ENCODE results near the gene HARBI1. TPM values are rescaled to one million over a fixed set of nuclear protein-coding genes. Genes with fewer than 3 reads are reported as not detected.
"Not testable (repeated sequence)": the region's sequence is repeated elsewhere in the genome, so short reads cannot be mapped to it uniquely, and the experiment has no call there.

The HARBI1 gene
- total and polyA plus RNA-seq, 2 donors (not counting 3 experiments of a cell fraction or from before 2014, with no cell fraction given): 2.7 to 4.7 TPM

DNA sequence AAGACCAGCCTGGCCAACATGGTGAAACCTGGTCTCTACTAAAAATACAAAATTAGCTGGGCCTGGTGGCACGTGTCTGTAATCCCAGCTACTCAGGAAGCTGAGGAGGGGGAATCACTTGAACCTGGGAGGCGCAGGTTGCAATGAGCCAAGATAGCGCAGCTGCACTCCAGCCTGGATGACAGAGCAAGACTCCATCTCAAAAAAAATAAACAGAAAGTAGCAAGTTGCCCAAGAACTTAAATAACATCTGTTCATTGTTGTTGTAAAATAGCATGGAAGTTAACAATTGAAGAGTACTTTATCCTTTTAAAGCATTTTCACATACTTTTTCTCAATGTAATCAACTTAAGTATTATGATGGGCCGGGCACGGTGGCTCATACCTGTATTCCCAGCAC lies 28.9 kb downstream of the HARBI1 start:
- DNase-seq (ENCODE audit: low read depth, low spot score) (no peak), FAIRE-seq (no peak)
- POLR2A ChIA-PET: no interaction called here
- CTCF ChIA-PET: interaction anchor here (0.6 kb wide), 1 partner anchor 9 kb away, joined by 3 read pairs; no protein-coding TSS in a partner anchor
- intact Hi-C loops (cut with micrococcal nuclease) (no loop called here), dilution Hi-C loops (cut with MboI; ENCODE audit: extremely low pct_ligation_motif_present, low sequenced_read_pairs) (no loop called here)
- no TSS peak for BruUV-seq (replicated peaks)
- Histone ChIP-seq H3K27ac (ENCODE audit: insufficient read depth, low read depth, low read length) (no peak overlapping the region), H3K9ac (replicated peaks; ENCODE audit: extremely low read depth, insufficient read depth, low read length) (no peak overlapping the region), H3K9me1 (replicated peaks; ENCODE audit: control insufficient read depth, extremely low read depth, insufficient read depth, low read length) (no peaks in the 10 kb centered on the region), H4K20me1 (replicated peaks; ENCODE audit: control insufficient read depth, extremely low read depth, insufficient read depth, low read length) (peaks cover 5% of the 10 kb centered on the region), H3K36me3 (ENCODE audit: control insufficient read depth in 2 of 2, extremely low read depth in 1 of 2, insufficient read depth in 2 of 2, low read length in 2 of 2) (no peaks in the 10 kb centered on the region), H2AFZ (ENCODE audit: low read depth, low read length) (no peak overlapping the region), H3K27me3 (ENCODE audit: control insufficient read depth in 2 of 2, insufficient read depth in 2 of 2, low read length in 2 of 2) (no peaks in the 10 kb centered on the region), H3K9me3 (replicated peaks; ENCODE audit: control insufficient read depth, insufficient read depth, low read length) (no peaks in the 10 kb centered on the region), H3K4me3 (replicated peaks in 1 of 3; ENCODE audit: insufficient read depth in 1 of 3, low read depth in 1 of 3, low read length in 3 of 3) (no peak overlapping the region), H3K4me2 (ENCODE audit: insufficient read depth, low read length) (no peak overlapping the region), H3K79me2 (ENCODE audit: control insufficient read depth, insufficient read depth, low read length) (peaks cover 73% of the 10 kb centered on the region), H3K4me1 (ENCODE audit: control insufficient read depth, extremely low read depth, insufficient read depth, low read length) (peaks cover 16% of the 10 kb centered on the region)
- no peak for TF ChIP-seq FOS (IDR thresholded peaks at IDR 0.05; ENCODE audit: borderline replicate concordance, insufficient read depth, low read length)
- no peak for TF ChIP-seq JUN (IDR thresholded peaks at IDR 0.05; ENCODE audit: borderline replicate concordance, insufficient read depth, insufficient read length, low read depth)
- TF ChIP-seq, protein P1, sequence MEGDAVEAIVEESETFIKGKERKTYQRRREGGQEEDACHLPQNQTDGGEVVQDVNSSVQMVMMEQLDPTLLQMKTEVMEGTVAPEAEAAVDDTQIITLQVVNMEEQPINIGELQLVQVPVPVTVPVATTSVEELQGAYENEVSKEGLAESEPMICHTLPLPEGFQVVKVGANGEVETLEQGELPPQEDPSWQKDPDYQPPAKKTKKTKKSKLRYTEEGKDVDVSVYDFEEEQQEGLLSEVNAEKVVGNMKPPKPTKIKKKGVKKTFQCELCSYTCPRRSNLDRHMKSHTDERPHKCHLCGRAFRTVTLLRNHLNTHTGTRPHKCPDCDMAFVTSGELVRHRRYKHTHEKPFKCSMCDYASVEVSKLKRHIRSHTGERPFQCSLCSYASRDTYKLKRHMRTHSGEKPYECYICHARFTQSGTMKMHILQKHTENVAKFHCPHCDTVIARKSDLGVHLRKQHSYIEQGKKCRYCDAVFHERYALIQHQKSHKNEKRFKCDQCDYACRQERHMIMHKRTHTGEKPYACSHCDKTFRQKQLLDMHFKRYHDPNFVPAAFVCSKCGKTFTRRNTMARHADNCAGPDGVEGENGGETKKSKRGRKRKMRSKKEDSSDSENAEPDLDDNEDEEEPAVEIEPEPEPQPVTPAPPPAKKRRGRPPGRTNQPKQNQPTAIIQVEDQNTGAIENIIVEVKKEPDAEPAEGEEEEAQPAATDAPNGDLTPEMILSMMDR (IDR thresholded peaks at IDR 0.05; ENCODE audit: extremely low read depth in 1 of 2, insufficient read depth in 1 of 2, low read depth in 1 of 2, low read length in 2 of 2): no peak
- no peak for TF ChIP-seq POLR2A (IDR thresholded peaks at IDR 0.05; ENCODE audit: low read depth, low read length)
- TF ChIP-seq GATA2 (IDR thresholded peaks at IDR 0.05; ENCODE audit: insufficient read depth, insufficient read length, low read depth, low read length): no peak
- TF ChIP-seq MYC (IDR thresholded peaks at IDR 0.05; ENCODE audit: low read depth, low read length): no peak
- no peak for TF ChIP-seq POLR2AphosphoS5 (IDR thresholded peaks at IDR 0.05; ENCODE audit: insufficient read depth, low read depth, low read length)
- TF ChIP-seq EZH2 (IDR thresholded peaks at IDR 0.05; ENCODE audit: borderline replicate concordance, low read depth, low read length, severe bottlenecking): no peak
- TF ChIP-seq, protein P2, sequence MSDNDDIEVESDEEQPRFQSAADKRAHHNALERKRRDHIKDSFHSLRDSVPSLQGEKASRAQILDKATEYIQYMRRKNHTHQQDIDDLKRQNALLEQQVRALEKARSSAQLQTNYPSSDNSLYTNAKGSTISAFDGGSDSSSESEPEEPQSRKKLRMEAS (IDR thresholded peaks at IDR 0.05; ENCODE audit: insufficient read depth, insufficient read length): no peak

DNA sequence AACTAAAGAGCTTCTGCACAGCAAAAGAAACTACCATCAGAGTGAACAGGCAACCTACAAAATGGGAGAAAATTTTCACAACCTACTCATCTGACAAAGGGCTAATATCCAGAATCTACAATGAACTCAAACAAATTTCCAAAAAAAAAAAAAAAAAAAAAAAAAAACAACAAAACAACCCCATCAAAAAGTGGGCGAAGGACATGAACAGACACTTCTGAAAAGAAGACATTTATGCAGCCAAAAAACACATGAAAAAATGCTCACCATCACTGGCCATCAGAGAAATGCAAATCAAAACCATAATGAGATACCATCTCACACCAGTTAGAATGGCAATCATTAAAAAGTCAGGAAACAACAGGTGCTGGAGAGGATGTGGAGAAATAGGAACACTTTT lies 33.5 kb downstream of the HARBI1 start:
- H3K27me3 ChIP-seq (ENCODE audit: control insufficient read depth in 2 of 2, insufficient read depth in 2 of 2, low read length in 2 of 2); DNase-seq (ENCODE audit: low read depth, low spot score); H3K9me3 ChIP-seq (replicated peaks; ENCODE audit: control insufficient read depth, insufficient read depth, low read length); H3K27ac ChIP-seq (ENCODE audit: insufficient read depth, low read depth, low read length); H3K4me3 ChIP-seq (replicated peaks in 1 of 3; ENCODE audit: insufficient read depth in 1 of 3, low read depth in 1 of 3, low read length in 3 of 3); H3K4me1 ChIP-seq (ENCODE audit: control insufficient read depth, extremely low read depth, insufficient read depth, low read length); CTCF ChIA-PET; H4K20me1 ChIP-seq (replicated peaks; ENCODE audit: control insufficient read depth, extremely low read depth, insufficient read depth, low read length); H3K9me1 ChIP-seq (replicated peaks; ENCODE audit: control insufficient read depth, extremely low read depth, insufficient read depth, low read length); intact Hi-C loops (cut with micrococcal nuclease); POLR2A ChIA-PET; H3K9ac ChIP-seq (replicated peaks; ENCODE audit: extremely low read depth, insufficient read depth, low read length); dilution Hi-C loops (cut with MboI; ENCODE audit: extremely low pct_ligation_motif_present, low sequenced_read_pairs); FAIRE-seq; H3K4me2 ChIP-seq (ENCODE audit: insufficient read depth, low read length); BruUV-seq (replicated peaks); H3K36me3 ChIP-seq (ENCODE audit: control insufficient read depth in 2 of 2, extremely low read depth in 1 of 2, insufficient read depth in 2 of 2, low read length in 2 of 2); H2AFZ ChIP-seq (ENCODE audit: low read depth, low read length): not testable (repeated sequence)
- peaks cover 58% of the 10 kb centered on the region for H3K79me2 ChIP-seq (ENCODE audit: control insufficient read depth, insufficient read depth, low read length)
